Right lobe of liver (tissue), 6 donors: Measurements from ENCODE around the gene DTNA. TPM values are rescaled to one million over a fixed set of nuclear protein-coding genes. Genes with fewer than 3 reads are reported as not detected.
A peak's percentile ranks its signal among the peaks of the same experiment; 100 is the strongest.
"Not testable (repeated sequence)": the region's sequence is repeated elsewhere in the genome, so short reads cannot be mapped to it uniquely, and the experiment has no call there.

Experiments used
- ATAC-seq, 4 donors: fragments of 200-7000 bp; cut with Tn5 transposase; one replicate each; pipeline ENCODE4 v1.9.1; 2020; ENCODE audit warnings: mild to moderate bottlenecking in 4 of 4, moderate library complexity in 4 of 4
- DNase-seq, 3 donors: peaks; one replicate each; pipeline ENCODE4 v3.0.0-alpha.2; 2020
- H3K27ac ChIP-seq, 3 donors: fragments of 200-600 bp; one replicate each; pipeline ENCODE4 v1.8.0; 2022
- H3K27me3 ChIP-seq, 2 donors: fragments of 200-600 bp; one replicate each; pipeline ENCODE4 v1.8.0; 2022
- H3K36me3 ChIP-seq, 4 donors: fragments of 200-600 bp; sonication (generic) in 1 of 4; one replicate each; pipeline versions ENCODE4 v1.5.1 to v1.8.0; 2017 to 2022; ENCODE audit warnings: control low read depth in 1 of 4
- H3K4me1 ChIP-seq, 4 donors: fragments of 200-600 bp; sonication (generic) in 1 of 4; one replicate each; pipeline versions ENCODE4 v1.5.1 to v1.8.0; 2017 to 2022; ENCODE audit warnings: control low read depth in 1 of 4
- H3K4me3 ChIP-seq, 3 donors: fragments of 200-600 bp; one replicate each; pipeline ENCODE4 v1.8.0; 2022
- H3K9me3 ChIP-seq, 4 donors: fragments of 200-600 bp; sonication (generic) in 1 of 4; one replicate each; pipeline versions ENCODE4 v1.5.1 to v1.8.0; 2017 to 2022; ENCODE audit warnings: control low read depth in 1 of 4
- CTCF ChIP-seq, 4 donors: fragments of 200-600 bp in 3 of 4; fragments of 450-650 bp in 1 of 4; IDR thresholded peaks; one replicate each; pipeline versions ENCODE4 v1.5.1 to v1.8.0; 2016 to 2022; ENCODE audit warnings: antibody characterized with exemption in 4 of 4, mild to moderate bottlenecking in 2 of 4
- POLR2A ChIP-seq: fragments of 450-650 bp; IDR thresholded peaks from one replicate; pipeline ENCODE4 v1.6.1; 2017; ENCODE audit warnings: antibody characterized with exemption, mild to moderate bottlenecking
- WGBS: methylation state at CpG from one replicate; pipeline ENCODE4 v1.1.6; 2018; ENCODE audit warnings: low coverage, low lambda C conversion rate; ENCODE audit not compliant: insufficient coverage; ENCODE audit errors: missing lambda C conversion rate; 5-methylcytosine and 5-hydroxymethylcytosine counted together
- intact Hi-C, 2 donors: fragments of 100-400 bp; cut with DNase I; formaldehyde crosslinking; loops; one replicate each; pipeline versions ENCODE4 v1.11.2 to v1.14.1; 2022
- total RNA-seq, 6 experiments: library from RNA; depleted of rRNA in 2 of 6; stranded (reverse); fragments of >200 nt in 2 of 6; fragmentation: NEBNext Ultra II Directional in 3 of 6; extraction: Animal tissue kit (Norgen Biotek cat#: 25700) in 3 of 6; gene quantifications; one replicate each; pipeline versions ENCODE4 v1.1.0 to v1.2.4, GENCODE V29; 2016 to 2023
- donor health status: DM: no; HTN: yes; CAD: no.
- donor health status: DM: no; HTN: no; CAD: no.
- donor health status: DM: no; HTN: no; CAD: no.
- donor health status: DM: no; HTN: yes; CAD: no.
- donor health status: DM: no; HTN: yes; CAD: no.

Gene DTNA
- total RNA-seq, 6 experiments from 2014 or later: 0.90 to 29.4 (median 13.7) TPM

- intact Hi-C loops: no loop called here
- TF ChIP-seq POLR2A: no peak
- TF ChIP-seq CTCF (IDR thresholded peaks at IDR 0.05): peak; percentile 19 to 47 (median 32)
- WGBS: 38% methylated on average over 2 of the region's 2 CpGs
- Histone ChIP-seq H3K27ac (no peak overlapping the region), H3K27me3 (no peaks in the 10 kb centered on the region), H3K4me1 (no peaks in the 10 kb centered on the region), H3K36me3 (no peaks in the 10 kb centered on the region), H3K9me3 (no peaks in the 10 kb centered on the region), H3K4me3 (no peak overlapping the region)
- ATAC-seq (peak; percentile 47 to 67 (median 56)), DNase-seq (no peak)
These were observed 19.2 kb downstream of the DTNA start for GRCh38 chr18:34729264-34729663.

GRCh38 chr18:34729740-34730355, 19.8 kb downstream of the DTNA start:
- Histone ChIP-seq H3K27me3 (no peaks in the 10 kb centered on the region), H3K4me1 (no peaks in the 10 kb centered on the region), H3K36me3 (no peaks in the 10 kb centered on the region), H3K4me3 (no peak overlapping the region), H3K27ac (no peak overlapping the region), H3K9me3 (no peaks in the 10 kb centered on the region)
- WGBS: 57% methylated on average over 2 of the region's 2 CpGs
- no peak for DNase-seq
- intact Hi-C loops: no loop called here
- ATAC-seq: no peak
- TF ChIP-seq CTCF (IDR thresholded peaks at IDR 0.05) (no peak), POLR2A (no peak)

- H3K27me3 ChIP-seq: no peaks in the 10 kb centered on the region
- intact Hi-C loops: no loop called here
- H3K4me3 ChIP-seq: no peak overlapping the region
- TF ChIP-seq POLR2A (no peak), CTCF (IDR thresholded peaks at IDR 0.05) (no peak)
- no peak for ATAC-seq
- H3K9me3 ChIP-seq: no peaks in the 10 kb centered on the region
- H3K4me1 ChIP-seq: no peaks in the 10 kb centered on the region
- H3K36me3 ChIP-seq: no peaks in the 10 kb centered on the region
- H3K27ac ChIP-seq: no peak overlapping the region
- no peak for DNase-seq
These were observed 20.7 kb downstream of the DTNA start for GRCh38 chr18:34730774-34731173.

- no CpG with 5 or more reads among the region's 1 CpG for WGBS
- H3K4me1 ChIP-seq: no peaks in the 10 kb centered on the region
- DNase-seq: no peak
- no peak for ATAC-seq
- no peak for TF ChIP-seq POLR2A
- no peak for TF ChIP-seq CTCF (IDR thresholded peaks at IDR 0.05)
- no peak overlapping the region for H3K27ac ChIP-seq
- no peak overlapping the region for H3K4me3 ChIP-seq
- H3K36me3 ChIP-seq: no peaks in the 10 kb centered on the region
- no peaks in the 10 kb centered on the region for H3K27me3 ChIP-seq
- no peaks in the 10 kb centered on the region for H3K9me3 ChIP-seq
- intact Hi-C loops: no loop called here
These were observed 24.0 kb downstream of the DTNA start for GRCh38 chr18:34734056-34734455.

GRCh38 chr18:34734526-34734925, 24.4 kb downstream of the DTNA start:
- ATAC-seq, H3K4me3 ChIP-seq, H3K27ac ChIP-seq, DNase-seq, H3K9me3 ChIP-seq, H3K27me3 ChIP-seq, H3K4me1 ChIP-seq, H3K36me3 ChIP-seq, intact Hi-C loops: not testable (repeated sequence)
